Measurements from ENCODE around the gene NUDC. TPM values are rescaled to one million over a fixed set of nuclear protein-coding genes. Genes with fewer than 3 reads are reported as not detected.
A peak's percentile ranks its signal among the peaks of the same experiment; 100 is the strongest.

NUDC gene
- total and polyA plus RNA-seq, 9 of the 15 experiments (the other 6 are each of a cell fraction or from before 2014, with no cell fraction given), result 9.8 to 234 (median 149) TPM

DNA sequence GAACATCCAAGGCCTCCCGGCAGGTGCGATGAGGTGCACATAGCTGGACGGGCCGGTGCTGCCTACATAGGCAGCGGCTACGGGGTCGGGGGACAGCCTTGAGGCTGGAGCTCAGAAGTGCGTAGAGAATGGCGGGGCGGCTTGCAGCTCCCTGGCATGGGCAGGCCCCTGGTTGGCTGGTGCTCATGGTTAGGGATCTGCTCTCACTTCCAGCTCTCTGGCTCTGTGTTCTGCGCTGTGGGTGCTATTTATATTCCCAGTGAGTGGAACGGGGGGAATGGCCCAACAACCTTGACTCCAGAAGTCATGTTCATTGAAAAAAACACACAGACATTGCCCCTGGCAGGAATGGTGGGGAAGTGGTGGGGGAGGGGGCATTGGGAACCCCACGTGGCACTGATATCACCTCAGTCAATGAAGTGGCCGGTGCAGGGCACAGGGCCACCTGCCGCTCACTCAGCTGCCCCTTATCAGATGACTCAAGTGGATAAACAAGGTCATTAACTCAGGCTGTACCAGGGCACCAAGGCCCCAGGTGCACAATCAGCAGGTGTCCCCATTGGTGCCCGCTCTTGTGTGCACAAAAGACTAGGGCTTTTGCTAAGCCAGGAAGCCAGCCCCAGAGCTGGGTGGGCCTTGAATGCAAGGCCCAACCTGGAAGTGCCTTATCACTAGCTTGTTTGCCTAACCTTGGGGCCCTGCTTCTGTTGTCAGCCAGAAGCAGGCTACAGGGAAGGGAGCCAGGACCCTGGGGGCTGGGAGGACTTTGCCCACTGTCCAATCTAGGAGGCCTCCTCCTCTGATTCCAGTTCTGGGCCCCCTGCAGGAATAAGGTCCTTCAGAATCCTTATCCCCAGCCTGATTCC, 7.6 kb upstream of the NUDC start, which contains the start of gene NR0B2 (continued):
- TF ChIP-seq, protein P1, sequence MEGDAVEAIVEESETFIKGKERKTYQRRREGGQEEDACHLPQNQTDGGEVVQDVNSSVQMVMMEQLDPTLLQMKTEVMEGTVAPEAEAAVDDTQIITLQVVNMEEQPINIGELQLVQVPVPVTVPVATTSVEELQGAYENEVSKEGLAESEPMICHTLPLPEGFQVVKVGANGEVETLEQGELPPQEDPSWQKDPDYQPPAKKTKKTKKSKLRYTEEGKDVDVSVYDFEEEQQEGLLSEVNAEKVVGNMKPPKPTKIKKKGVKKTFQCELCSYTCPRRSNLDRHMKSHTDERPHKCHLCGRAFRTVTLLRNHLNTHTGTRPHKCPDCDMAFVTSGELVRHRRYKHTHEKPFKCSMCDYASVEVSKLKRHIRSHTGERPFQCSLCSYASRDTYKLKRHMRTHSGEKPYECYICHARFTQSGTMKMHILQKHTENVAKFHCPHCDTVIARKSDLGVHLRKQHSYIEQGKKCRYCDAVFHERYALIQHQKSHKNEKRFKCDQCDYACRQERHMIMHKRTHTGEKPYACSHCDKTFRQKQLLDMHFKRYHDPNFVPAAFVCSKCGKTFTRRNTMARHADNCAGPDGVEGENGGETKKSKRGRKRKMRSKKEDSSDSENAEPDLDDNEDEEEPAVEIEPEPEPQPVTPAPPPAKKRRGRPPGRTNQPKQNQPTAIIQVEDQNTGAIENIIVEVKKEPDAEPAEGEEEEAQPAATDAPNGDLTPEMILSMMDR (IDR thresholded peaks at IDR 0.05 in 2 of 3, conservative IDR thresholded peaks at IDR 0.05 in 1 of 3; ENCODE audit: insufficient read depth in 2 of 3, low read depth in 1 of 3, low read length in 3 of 3), result no peak
- TF ChIP-seq, protein P2, sequence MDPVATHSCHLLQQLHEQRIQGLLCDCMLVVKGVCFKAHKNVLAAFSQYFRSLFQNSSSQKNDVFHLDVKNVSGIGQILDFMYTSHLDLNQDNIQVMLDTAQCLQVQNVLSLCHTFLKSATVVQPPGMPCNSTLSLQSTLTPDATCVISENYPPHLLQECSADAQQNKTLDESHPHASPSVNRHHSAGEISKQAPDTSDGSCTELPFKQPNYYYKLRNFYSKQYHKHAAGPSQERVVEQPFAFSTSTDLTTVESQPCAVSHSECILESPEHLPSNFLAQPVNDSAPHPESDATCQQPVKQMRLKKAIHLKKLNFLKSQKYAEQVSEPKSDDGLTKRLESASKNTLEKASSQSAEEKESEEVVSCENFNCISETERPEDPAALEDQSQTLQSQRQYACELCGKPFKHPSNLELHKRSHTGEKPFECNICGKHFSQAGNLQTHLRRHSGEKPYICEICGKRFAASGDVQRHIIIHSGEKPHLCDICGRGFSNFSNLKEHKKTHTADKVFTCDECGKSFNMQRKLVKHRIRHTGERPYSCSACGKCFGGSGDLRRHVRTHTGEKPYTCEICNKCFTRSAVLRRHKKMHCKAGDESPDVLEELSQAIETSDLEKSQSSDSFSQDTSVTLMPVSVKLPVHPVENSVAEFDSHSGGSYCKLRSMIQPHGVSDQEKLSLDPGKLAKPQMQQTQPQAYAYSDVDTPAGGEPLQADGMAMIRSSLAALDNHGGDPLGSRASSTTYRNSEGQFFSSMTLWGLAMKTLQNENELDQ (CRISPR knock-in tag; IDR thresholded peaks at IDR 0.05; ENCODE audit: borderline replicate concordance), result no peak
- TF ChIP-seq EZH2 (IDR thresholded peaks at IDR 0.05; ENCODE audit: borderline replicate concordance, low read depth, low read length) (no peak), LEF1 (IDR thresholded peaks at IDR 0.05) (peak; percentile 79; the same call in 1 of the 2 replicates)
- TF ChIP-seq, protein P3, sequence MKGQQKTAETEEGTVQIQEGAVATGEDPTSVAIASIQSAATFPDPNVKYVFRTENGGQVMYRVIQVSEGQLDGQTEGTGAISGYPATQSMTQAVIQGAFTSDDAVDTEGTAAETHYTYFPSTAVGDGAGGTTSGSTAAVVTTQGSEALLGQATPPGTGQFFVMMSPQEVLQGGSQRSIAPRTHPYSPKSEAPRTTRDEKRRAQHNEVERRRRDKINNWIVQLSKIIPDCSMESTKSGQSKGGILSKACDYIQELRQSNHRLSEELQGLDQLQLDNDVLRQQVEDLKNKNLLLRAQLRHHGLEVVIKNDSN (CRISPR knock-in tag; IDR thresholded peaks at IDR 0.05), result peak; percentile 36; the same call in 1 of the 2 replicates
- TF ChIP-seq, protein P4, sequence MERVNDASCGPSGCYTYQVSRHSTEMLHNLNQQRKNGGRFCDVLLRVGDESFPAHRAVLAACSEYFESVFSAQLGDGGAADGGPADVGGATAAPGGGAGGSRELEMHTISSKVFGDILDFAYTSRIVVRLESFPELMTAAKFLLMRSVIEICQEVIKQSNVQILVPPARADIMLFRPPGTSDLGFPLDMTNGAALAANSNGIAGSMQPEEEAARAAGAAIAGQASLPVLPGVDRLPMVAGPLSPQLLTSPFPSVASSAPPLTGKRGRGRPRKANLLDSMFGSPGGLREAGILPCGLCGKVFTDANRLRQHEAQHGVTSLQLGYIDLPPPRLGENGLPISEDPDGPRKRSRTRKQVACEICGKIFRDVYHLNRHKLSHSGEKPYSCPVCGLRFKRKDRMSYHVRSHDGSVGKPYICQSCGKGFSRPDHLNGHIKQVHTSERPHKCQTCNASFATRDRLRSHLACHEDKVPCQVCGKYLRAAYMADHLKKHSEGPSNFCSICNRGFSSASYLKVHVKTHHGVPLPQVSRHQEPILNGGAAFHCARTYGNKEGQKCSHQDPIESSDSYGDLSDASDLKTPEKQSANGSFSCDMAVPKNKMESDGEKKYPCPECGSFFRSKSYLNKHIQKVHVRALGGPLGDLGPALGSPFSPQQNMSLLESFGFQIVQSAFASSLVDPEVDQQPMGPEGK (CRISPR knock-in tag; IDR thresholded peaks at IDR 0.05; ENCODE audit: borderline replicate concordance), result no peak
- TF ChIP-seq, protein P5, sequence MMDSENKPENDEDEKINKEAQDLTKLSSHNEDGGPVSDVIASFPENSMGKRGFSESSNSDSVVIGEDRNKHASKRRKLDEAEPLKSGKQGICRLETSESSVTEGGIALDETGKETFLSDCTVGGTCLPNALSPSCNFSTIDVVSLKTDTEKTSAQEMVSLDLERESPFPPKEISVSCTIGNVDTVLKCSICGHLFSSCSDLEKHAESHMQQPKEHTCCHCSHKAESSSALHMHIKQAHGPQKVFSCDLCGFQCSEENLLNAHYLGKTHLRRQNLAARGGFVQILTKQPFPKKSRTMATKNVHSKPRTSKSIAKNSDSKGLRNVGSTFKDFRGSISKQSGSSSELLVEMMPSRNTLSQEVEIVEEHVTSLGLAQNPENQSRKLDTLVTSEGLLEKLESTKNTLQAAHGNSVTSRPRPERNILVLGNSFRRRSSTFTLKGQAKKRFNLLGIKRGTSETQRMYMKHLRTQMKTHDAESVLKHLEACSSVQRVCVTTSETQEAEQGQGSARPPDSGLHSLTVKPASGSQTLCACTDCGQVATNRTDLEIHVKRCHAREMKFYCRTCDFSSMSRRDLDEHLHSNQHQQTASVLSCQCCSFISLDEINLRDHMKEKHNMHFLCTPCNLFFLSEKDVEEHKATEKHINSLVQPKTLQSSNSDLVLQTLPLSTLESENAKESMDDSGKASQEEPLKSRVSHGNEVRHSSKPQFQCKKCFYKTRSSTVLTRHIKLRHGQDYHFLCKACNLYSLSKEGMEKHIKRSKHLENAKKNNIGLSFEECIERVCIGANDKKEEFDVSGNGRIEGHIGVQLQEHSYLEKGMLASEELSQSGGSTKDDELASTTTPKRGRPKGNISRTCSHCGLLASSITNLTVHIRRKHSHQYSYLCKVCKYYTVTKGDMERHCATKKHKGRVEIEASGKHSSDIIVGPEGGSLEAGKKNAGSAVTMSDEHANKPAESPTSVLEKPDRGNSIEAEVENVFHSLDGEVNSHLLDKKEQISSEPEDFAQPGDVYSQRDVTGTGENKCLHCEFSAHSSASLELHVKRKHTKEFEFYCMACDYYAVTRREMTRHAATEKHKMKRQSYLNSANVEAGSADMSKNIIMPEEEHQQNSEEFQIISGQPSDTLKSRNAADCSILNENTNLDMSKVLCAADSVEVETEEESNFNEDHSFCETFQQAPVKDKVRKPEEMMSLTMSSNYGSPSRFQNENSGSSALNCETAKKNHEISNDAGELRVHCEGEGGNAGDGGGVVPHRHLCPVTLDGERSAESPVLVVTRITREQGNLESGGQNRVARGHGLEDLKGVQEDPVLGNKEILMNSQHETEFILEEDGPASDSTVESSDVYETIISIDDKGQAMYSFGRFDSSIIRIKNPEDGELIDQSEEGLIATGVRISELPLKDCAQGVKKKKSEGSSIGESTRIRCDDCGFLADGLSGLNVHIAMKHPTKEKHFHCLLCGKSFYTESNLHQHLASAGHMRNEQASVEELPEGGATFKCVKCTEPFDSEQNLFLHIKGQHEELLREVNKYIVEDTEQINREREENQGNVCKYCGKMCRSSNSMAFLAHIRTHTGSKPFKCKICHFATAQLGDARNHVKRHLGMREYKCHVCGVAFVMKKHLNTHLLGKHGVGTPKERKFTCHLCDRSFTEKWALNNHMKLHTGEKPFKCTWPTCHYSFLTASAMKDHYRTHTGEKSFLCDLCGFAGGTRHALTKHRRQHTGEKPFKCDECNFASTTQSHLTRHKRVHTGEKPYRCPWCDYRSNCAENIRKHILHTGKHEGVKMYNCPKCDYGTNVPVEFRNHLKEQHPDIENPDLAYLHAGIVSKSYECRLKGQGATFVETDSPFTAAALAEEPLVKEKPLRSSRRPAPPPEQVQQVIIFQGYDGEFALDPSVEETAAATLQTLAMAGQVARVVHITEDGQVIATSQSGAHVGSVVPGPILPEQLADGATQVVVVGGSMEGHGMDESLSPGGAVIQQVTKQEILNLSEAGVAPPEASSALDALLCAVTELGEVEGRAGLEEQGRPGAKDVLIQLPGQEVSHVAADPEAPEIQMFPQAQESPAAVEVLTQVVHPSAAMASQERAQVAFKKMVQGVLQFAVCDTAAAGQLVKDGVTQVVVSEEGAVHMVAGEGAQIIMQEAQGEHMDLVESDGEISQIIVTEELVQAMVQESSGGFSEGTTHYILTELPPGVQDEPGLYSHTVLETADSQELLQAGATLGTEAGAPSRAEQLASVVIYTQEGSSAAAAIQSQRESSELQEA (IDR thresholded peaks at IDR 0.05; ENCODE audit: low read depth), result no peak
- TF ChIP-seq, protein P6, sequence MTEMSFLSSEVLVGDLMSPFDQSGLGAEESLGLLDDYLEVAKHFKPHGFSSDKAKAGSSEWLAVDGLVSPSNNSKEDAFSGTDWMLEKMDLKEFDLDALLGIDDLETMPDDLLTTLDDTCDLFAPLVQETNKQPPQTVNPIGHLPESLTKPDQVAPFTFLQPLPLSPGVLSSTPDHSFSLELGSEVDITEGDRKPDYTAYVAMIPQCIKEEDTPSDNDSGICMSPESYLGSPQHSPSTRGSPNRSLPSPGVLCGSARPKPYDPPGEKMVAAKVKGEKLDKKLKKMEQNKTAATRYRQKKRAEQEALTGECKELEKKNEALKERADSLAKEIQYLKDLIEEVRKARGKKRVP (CRISPR knock-in tag; IDR thresholded peaks at IDR 0.05), result peak; percentile 58; the same call in 1 of the 2 replicates
